Neuronal stem cell (in vitro differentiated cells): ENCODE results near the gene BIN1.

ENCODE experiments used
- DNase-seq: peaks from one replicate; pipeline ENCODE4 v3.0.0-alpha.2; 2013; ENCODE audit warnings: low spot score
- H2AFZ ChIP-seq: one replicate; pipeline ENCODE4 v1.6.1; 2013; ENCODE audit warnings: mild to moderate bottlenecking, low read length, inconsistent platforms
- H2AK5ac ChIP-seq: 2 replicates; pipeline ENCODE4 v1.6.1; 2013; ENCODE audit warnings: low read depth, mild to moderate bottlenecking, inconsistent platforms, low read length, moderate library complexity, mixed read lengths
- H2BK120ac ChIP-seq: 2 replicates; pipeline ENCODE4 v1.6.1; 2013; ENCODE audit warnings: low read depth, mild to moderate bottlenecking, inconsistent platforms, low read length, moderate library complexity, mixed read lengths
- H2BK12ac ChIP-seq: one replicate; pipeline ENCODE4 v1.6.1; 2013; ENCODE audit warnings: low read length, inconsistent platforms
- H2BK15ac ChIP-seq: 2 replicates; pipeline ENCODE4 v1.6.1; 2013; ENCODE audit warnings: mild to moderate bottlenecking, low read length, inconsistent platforms, mixed read lengths
- H2BK5ac ChIP-seq: one replicate; pipeline ENCODE4 v1.6.1; 2013; ENCODE audit warnings: inconsistent platforms, mild to moderate bottlenecking, low read length, moderate library complexity
- H3K14ac ChIP-seq: one replicate; pipeline ENCODE4 v1.6.1; 2013; ENCODE audit warnings: low read length, inconsistent platforms
- H3K18ac ChIP-seq: 2 replicates; pipeline ENCODE4 v1.6.1; 2013; ENCODE audit warnings: low read length, inconsistent platforms
- H3K23ac ChIP-seq: 2 replicates; pipeline ENCODE4 v1.6.1; 2013; ENCODE audit warnings: low read depth, mild to moderate bottlenecking, mixed read lengths, low read length, inconsistent platforms; ENCODE audit not compliant: poor library complexity
- H3K27ac ChIP-seq: replicated peaks from 3 replicates; pipeline ENCODE4 v1.5.1; 2013; ENCODE audit warnings: low read length, inconsistent platforms
- H3K27me3 ChIP-seq, 3 experiments: 2 replicates each; pipeline ENCODE4 v1.6.1; 2013; ENCODE audit warnings: low read length in 3 of 3, mild to moderate bottlenecking in 2 of 3, inconsistent platforms in 1 of 3, low read depth in 1 of 3, mixed read lengths in 1 of 3, moderate library complexity in 1 of 3; ENCODE audit not compliant: control insufficient read depth in 3 of 3, insufficient read depth in 3 of 3
- H3K36me3 ChIP-seq, 2 donors: replicated peaks in 1 of 2; 2 replicates each; pipeline ENCODE4 v1.6.1; 2013; ENCODE audit warnings: low read length in 2 of 2; ENCODE audit not compliant: control insufficient read depth in 2 of 2, insufficient read depth in 2 of 2
- H3K4ac ChIP-seq: 2 replicates; pipeline ENCODE4 v1.6.1; 2013; ENCODE audit warnings: inconsistent platforms, mild to moderate bottlenecking, low read length, moderate library complexity
- H3K4me1 ChIP-seq, 2 donors: 1 replicate in 1 of 2; 2 replicates in 1 of 2; pipeline ENCODE4 v1.6.1; 2013; ENCODE audit warnings: low read length in 2 of 2, low read depth in 1 of 2; ENCODE audit not compliant: control insufficient read depth in 2 of 2, insufficient read depth in 1 of 2
- H3K4me2 ChIP-seq: one replicate; pipeline ENCODE4 v1.6.1; 2013; ENCODE audit warnings: mild to moderate bottlenecking, low read length, inconsistent platforms; ENCODE audit not compliant: insufficient read depth, poor library complexity, severe bottlenecking
- H3K4me3 ChIP-seq, 2 donors: 2 replicates each; pipeline ENCODE4 v1.5.1; 2013; ENCODE audit warnings: low read length in 2 of 2, mild to moderate bottlenecking in 2 of 2, inconsistent platforms in 1 of 2, moderate library complexity in 1 of 2
- H3K79me1 ChIP-seq: one replicate; pipeline ENCODE4 v1.6.1; 2013; ENCODE audit warnings: low read depth, mild to moderate bottlenecking, inconsistent platforms, low read length, moderate library complexity
- H3K9ac ChIP-seq: one replicate; pipeline ENCODE4 v1.6.1; 2013; ENCODE audit warnings: mild to moderate bottlenecking, low read depth, low read length, inconsistent platforms; ENCODE audit not compliant: poor library complexity
- H3K9me3 ChIP-seq, 2 donors: replicated peaks in 1 of 2; 2 replicates each; pipeline versions ENCODE3 to v1.6.1; 2013; ENCODE audit warnings: low read length in 2 of 2, mild to moderate bottlenecking in 2 of 2, inconsistent platforms in 1 of 2, low read depth in 1 of 2, mixed read lengths in 1 of 2, moderate library complexity in 1 of 2; ENCODE audit not compliant: control insufficient read depth in 2 of 2, insufficient read depth in 1 of 2
- H4K8ac ChIP-seq: one replicate; pipeline ENCODE4 v1.6.1; 2013; ENCODE audit warnings: low read depth, mild to moderate bottlenecking, inconsistent platforms, low read length, moderate library complexity
- H4K91ac ChIP-seq: one replicate; pipeline ENCODE4 v1.6.1; 2013; ENCODE audit warnings: low read length, low read depth, mild to moderate bottlenecking, inconsistent platforms; ENCODE audit not compliant: poor library complexity
- WGBS, 2 donors: extraction: QIAGEN DNeasy Blood & Tissue Kit; methylation state at CpG; one replicate each; pipeline ENCODE4 v1.1.7; 2013; ENCODE audit warnings: missing lambda C conversion rate in 2 of 2, mixed read lengths in 1 of 2; ENCODE audit not compliant: insufficient read length in 2 of 2, insufficient replicate concordance in 1 of 2; ENCODE audit errors: extremely low coverage in 2 of 2; 5-methylcytosine and 5-hydroxymethylcytosine counted together

Gene BIN1

GRCh38 chr2:127008265-127009015, 98.5 kb downstream of the BIN1 start:
- no peaks in the 10 kb centered on the region for H3K79me1 ChIP-seq
- H2BK5ac ChIP-seq, result no peak overlapping the region
- H2AFZ ChIP-seq, result no peak overlapping the region
- no peak overlapping the region for H2BK15ac ChIP-seq
- no peak overlapping the region for H3K9ac ChIP-seq
- no peak overlapping the region for H3K4ac ChIP-seq
- H2AK5ac ChIP-seq, result no peak overlapping the region
- WGBS, 2 donors, result no CpG with 5 or more reads among the region's 5 CpGs
- no peak overlapping the region for H3K23ac ChIP-seq
- DNase-seq, result no peak
- H3K18ac ChIP-seq, result no peak overlapping the region
- no peaks in the 10 kb centered on the region for H3K9me3 ChIP-seq
- peaks cover 2 to 4% of the 10 kb centered on the region in 2 donors for H3K4me1 ChIP-seq
- no peak overlapping the region for H4K91ac ChIP-seq
- no peak overlapping the region for H2BK12ac ChIP-seq
- H4K8ac ChIP-seq, result no peak overlapping the region
- H3K4me2 ChIP-seq, result no peak overlapping the region
- no peak overlapping the region for H2BK120ac ChIP-seq
- no peaks in the 10 kb centered on the region for H3K36me3 ChIP-seq
- H3K4me3 ChIP-seq, result no peak overlapping the region
- H3K14ac ChIP-seq, result no peak overlapping the region
- no peak overlapping the region for H3K27ac ChIP-seq
- peaks cover 0 to 11% (median 0%) of the 10 kb centered on the region in 3 experiments for H3K27me3 ChIP-seq

DNA sequence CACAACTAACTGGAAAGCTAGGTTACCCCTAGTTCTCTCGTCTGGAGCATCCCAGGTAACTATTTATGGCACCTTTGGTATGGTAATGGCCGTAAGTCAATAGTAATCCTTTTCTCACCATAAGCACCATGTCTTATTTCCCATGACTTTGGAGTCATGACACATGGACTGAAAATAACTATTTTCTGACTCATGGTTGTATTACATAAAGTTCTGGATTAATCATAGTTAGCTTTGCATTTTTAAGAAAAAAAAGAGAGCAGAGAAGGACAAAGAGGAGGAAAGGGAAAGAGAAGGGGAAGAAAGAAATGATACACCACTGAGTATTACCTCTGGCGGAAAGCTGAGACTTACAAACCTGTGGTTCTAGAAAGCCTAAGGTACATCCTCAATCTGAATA, 99.3 kb downstream of the BIN1 start:
- Histone ChIP-seq H3K9ac (no peak overlapping the region), H3K79me1 (no peaks in the 10 kb centered on the region), H4K8ac (no peak overlapping the region), H2BK12ac (no peak overlapping the region), H3K14ac (no peak overlapping the region), H3K36me3 (no peaks in the 10 kb centered on the region), H3K4me1 (peaks cover 2 to 4% of the 10 kb centered on the region in 2 donors), H4K91ac (no peak overlapping the region), H3K9me3 (no peaks in the 10 kb centered on the region), H3K27me3 (peaks cover 0 to 11% (median 0%) of the 10 kb centered on the region in 3 experiments), H2BK15ac (no peak overlapping the region), H2BK120ac (no peak overlapping the region), H3K4me3 (no peak overlapping the region), H2BK5ac (no peak overlapping the region), H3K18ac (no peak overlapping the region), H3K23ac (no peak overlapping the region), H2AK5ac (no peak overlapping the region), H3K4me2 (no peak overlapping the region), H3K27ac (no peak overlapping the region), H2AFZ (no peak overlapping the region), H3K4ac (no peak overlapping the region)
- WGBS, 2 donors, result no CpG with 5 or more reads among the region's 3 CpGs
- DNase-seq, result no peak

GRCh38 chr2:127006962-127007361, 100.0 kb downstream of the BIN1 start:
- Histone ChIP-seq H3K27ac (no peak overlapping the region), H3K4me2 (no peak overlapping the region), H2BK5ac (no peak overlapping the region), H3K23ac (no peak overlapping the region), H4K91ac (no peak overlapping the region), H3K14ac (no peak overlapping the region), H3K4me3 (no peak overlapping the region), H3K9me3 (no peaks in the 10 kb centered on the region), H2BK15ac (no peak overlapping the region), H3K27me3 (peaks cover 0 to 9% (median 0%) of the 10 kb centered on the region in 3 experiments), H3K4me1 (peaks cover 2 to 4% of the 10 kb centered on the region in 2 donors), H3K18ac (no peak overlapping the region), H3K9ac (no peak overlapping the region), H2AFZ (no peak overlapping the region), H3K79me1 (no peaks in the 10 kb centered on the region), H4K8ac (no peak overlapping the region), H2BK120ac (no peak overlapping the region), H2BK12ac (no peak overlapping the region), H3K4ac (no peak overlapping the region), H2AK5ac (no peak overlapping the region), H3K36me3 (no peaks in the 10 kb centered on the region)
- WGBS, 2 donors, result no CpG with 5 or more reads among the region's 4 CpGs
- no peak for DNase-seq

- H2BK12ac ChIP-seq, result no peak overlapping the region
- H3K9me3 ChIP-seq, result no peaks in the 10 kb centered on the region
- H3K9ac ChIP-seq, result no peak overlapping the region
- H2BK120ac ChIP-seq, result no peak overlapping the region
- H2BK5ac ChIP-seq, result no peak overlapping the region
- no CpG with 5 or more reads among the region's 6 CpGs for WGBS, 2 donors
- no peak overlapping the region for H4K91ac ChIP-seq
- peak overlapping the region; percentile 56 for H2AFZ ChIP-seq
- no peak overlapping the region for H4K8ac ChIP-seq
- no peak overlapping the region for H3K4me3 ChIP-seq
- H3K18ac ChIP-seq, result no peak overlapping the region
- H2BK15ac ChIP-seq, result no peak overlapping the region
- no peaks in the 10 kb centered on the region for H3K36me3 ChIP-seq
- peaks cover 2 to 4% of the 10 kb centered on the region in 2 donors for H3K4me1 ChIP-seq
- no peak overlapping the region for H2AK5ac ChIP-seq
- no peak overlapping the region for H3K23ac ChIP-seq
- peaks cover 0 to 5% (median 0%) of the 10 kb centered on the region in 3 experiments for H3K27me3 ChIP-seq
- no peaks in the 10 kb centered on the region for H3K79me1 ChIP-seq
- no peak overlapping the region for H3K4me2 ChIP-seq
- H3K4ac ChIP-seq, result no peak overlapping the region
- DNase-seq, result no peak
- H3K27ac ChIP-seq, result no peak overlapping the region
- no peak overlapping the region for H3K14ac ChIP-seq
Measured at GRCh38 chr2:127004893-127005600, 101.9 kb downstream of the BIN1 start.
